Erythroblast (primary cell): ENCODE results near the gene SPTLC3.

Experiments used
- GATA1 ChIP-seq: IDR thresholded peaks from 2 replicates; pipeline ENCODE4 v1.6.1; 2011; ENCODE audit warnings: low read depth, mild to moderate bottlenecking, control low read depth, low read length, moderate library complexity
- POLR2A ChIP-seq: IDR thresholded peaks from 2 replicates; pipeline ENCODE4 v1.6.1; 2011; ENCODE audit warnings: mild to moderate bottlenecking, low read length

DNA sequence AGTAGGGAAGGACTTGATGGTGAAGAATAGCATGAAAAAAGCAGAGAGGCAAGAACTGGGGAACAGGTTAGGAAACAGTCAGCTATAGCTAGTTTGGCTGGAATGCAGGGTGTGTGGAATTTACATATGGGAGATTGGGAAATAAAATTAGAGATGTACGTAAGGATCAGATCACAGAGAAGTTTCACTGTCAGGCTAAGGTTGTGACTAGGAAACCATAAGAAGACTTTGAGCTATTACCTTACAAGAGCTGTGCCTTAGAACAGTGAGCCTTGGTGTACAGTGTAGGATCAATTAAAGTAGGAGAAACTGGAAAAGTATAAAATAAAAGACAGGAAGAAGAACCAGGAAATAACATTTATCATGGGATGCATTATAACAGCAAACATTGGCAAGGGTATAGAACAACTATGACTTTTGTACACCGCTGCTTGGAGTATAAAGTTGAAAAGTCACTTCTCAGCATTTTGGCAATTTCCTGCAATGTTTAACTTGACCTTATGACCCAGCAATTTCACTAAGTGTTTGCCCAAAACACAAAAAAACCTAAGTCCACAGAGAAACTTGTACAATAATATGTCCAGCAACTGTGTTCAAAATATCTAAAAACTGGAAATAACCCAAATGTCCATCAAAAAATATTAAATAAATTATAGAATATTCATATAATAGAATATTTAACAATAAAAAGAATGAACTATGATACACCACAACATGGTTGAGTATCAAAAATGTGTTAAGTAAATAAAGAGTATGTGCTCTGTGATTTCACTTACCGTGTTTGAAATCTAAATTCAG is 31.2 kb upstream of the SPTLC3 start:
- TF ChIP-seq POLR2A (no peak), GATA1 (no peak)
